HCT116 (cell line): ENCODE measurements around the gene KRT37. TPM values are rescaled to one million over a fixed set of nuclear protein-coding genes. Genes with fewer than 3 reads are reported as not detected.

Experiments used
- ATAC-seq: fragments of 200-7000 bp; cut with Tn5 transposase; 2 replicates; pipeline ENCODE4 v1.9.1; 2020; ENCODE audit warnings: mild to moderate bottlenecking, moderate library complexity
- BruUV-seq: library from RNA; stranded (reverse); fragments of 400-500 nt; replicated peaks from 2 replicates; lab custom pipeline; 2021; lab: Mats Ljungman, UMichigan
- CTCF ChIA-PET: fragments of 300-600 bp; sonication (Branson Sonifier 250); formaldehyde crosslinking; loops from one replicate; lab custom pipeline; 2021; ENCODE audit warnings: antibody characterized with exemption; lab: Charles Lee
- POLR2A ChIA-PET: fragments of 300-600, 350-600 bp; sonication (Branson Sonifier 250); formaldehyde crosslinking; loops from one replicate; lab custom pipeline; 2021; ENCODE audit warnings: antibody characterized with exemption; lab: Charles Lee
- RAD21 ChIA-PET, 2 experiments: fragments of 300-600 bp; sonication (Branson Sonifier 250); formaldehyde crosslinking; loops; one replicate each; lab custom pipeline; 2023; ENCODE audit warnings: low total read pairs in 2 of 2; ENCODE audit not compliant: uncharacterized antibody in 2 of 2, unreplicated experiment in 2 of 2, low non-redundant PET in 1 of 2; lab: Charles Lee
- DNase-seq: peaks from one replicate; pipeline ENCODE4 v3.0.0-alpha.2; 2010; ENCODE audit warnings: low read depth, low spot score
- H2AFZ ChIP-seq: fragments of 200-600 bp; shearing (Covaris generic), sonication (generic); 2 replicates; pipeline ENCODE4 v1.6.1; 2017; ENCODE audit warnings: low read depth, mixed run types, mixed read lengths, antibody characterized with exemption, low read length; ENCODE audit not compliant: poor library complexity, severe bottlenecking
- H3K27ac ChIP-seq: 2 replicates; pipeline ENCODE4 v1.5.1; 2012; ENCODE audit warnings: low read depth, low read length
- H3K27me3 ChIP-seq: fragments of 200-600 bp; sonication (generic); 2 replicates; pipeline ENCODE4 v1.6.1; 2016; ENCODE audit warnings: mixed run types, low read length, mixed read lengths; ENCODE audit not compliant: insufficient read depth
- H3K36me3 ChIP-seq, 2 experiments: fragments of 200-500 bp in 1 of 2; fragments of 200-600 bp in 1 of 2; sonication (Bioruptor generic) in 1 of 2; sonication (generic) in 1 of 2; 2 replicates each; pipeline versions ENCODE4 v1.5.1 to v1.6.1; 2014 to 2016; ENCODE audit warnings: low read length in 2 of 2, inconsistent platforms in 1 of 2, mixed read lengths in 1 of 2, mixed run types in 1 of 2; ENCODE audit not compliant: insufficient read depth in 2 of 2, control insufficient read depth in 1 of 2
- H3K4me1 ChIP-seq, 2 experiments: fragments of 200-600 bp in 1 of 2; sonication (generic) in 1 of 2; 2 replicates each; pipeline versions ENCODE4 v1.5.1 to v1.6.1; 2012 to 2017; ENCODE audit warnings: low read length in 2 of 2, inconsistent platforms in 1 of 2, mild to moderate bottlenecking in 1 of 2, mixed read lengths in 1 of 2, mixed run types in 1 of 2, moderate library complexity in 1 of 2; ENCODE audit not compliant: insufficient read depth in 2 of 2, control insufficient read depth in 1 of 2
- H3K4me2 ChIP-seq: fragments of 200-600 bp; sonication (generic); 2 replicates; pipeline ENCODE4 v1.6.1; 2017; ENCODE audit warnings: mixed run types, low read length, mixed read lengths
- H3K4me3 ChIP-seq, 2 experiments: fragments of 200-600 bp in 1 of 2; sonication (generic) in 1 of 2; replicated peaks in 1 of 2; 2 replicates each; pipeline ENCODE4 v1.5.1; 2011 to 2016; ENCODE audit warnings: low read length in 2 of 2, control low read depth in 1 of 2, low read depth in 1 of 2, mild to moderate bottlenecking in 1 of 2, mixed read lengths in 1 of 2, mixed run types in 1 of 2
- H3K79me2 ChIP-seq: fragments of 200-600 bp; sonication (generic); 2 replicates; pipeline ENCODE4 v1.6.1; 2017; ENCODE audit warnings: mild to moderate bottlenecking, mixed run types, low read length, moderate library complexity, mixed read lengths; ENCODE audit not compliant: insufficient read depth
- H3K9ac ChIP-seq: fragments of 200-600 bp; sonication (generic); 2 replicates; pipeline ENCODE4 v1.6.1; 2016; ENCODE audit warnings: low read length, mixed read lengths
- H3K9me2 ChIP-seq: fragments of 200-600 bp; sonication (generic), shearing (Covaris generic); 2 replicates; pipeline ENCODE4 v1.6.1; 2017; ENCODE audit warnings: mixed run types, mild to moderate bottlenecking, moderate library complexity; ENCODE audit not compliant: insufficient read depth
- H3K9me3 ChIP-seq, 2 experiments: fragments of 200-500 bp in 1 of 2; fragments of 200-600 bp in 1 of 2; sonication (Bioruptor generic) in 1 of 2; sonication (generic) in 1 of 2; 2 replicates each; pipeline ENCODE4 v1.6.1; 2014 to 2017; ENCODE audit warnings: low read length in 2 of 2, mixed read lengths in 2 of 2, inconsistent platforms in 1 of 2, low read depth in 1 of 2, mild to moderate bottlenecking in 1 of 2, mixed run types in 1 of 2, moderate library complexity in 1 of 2; ENCODE audit not compliant: control insufficient read depth in 1 of 2, insufficient read depth in 1 of 2
- H4K20me1 ChIP-seq: fragments of 200-600 bp; sonication (generic), shearing (Covaris generic); 2 replicates; pipeline ENCODE4 v1.6.1; 2017; ENCODE audit warnings: mixed run types, mild to moderate bottlenecking, moderate library complexity; ENCODE audit not compliant: insufficient read depth
- CEBPB ChIP-seq: IDR thresholded peaks from 2 replicates; pipeline ENCODE4 v1.6.1; 2012; ENCODE audit warnings: low read depth
- ELF1 ChIP-seq: IDR thresholded peaks from 2 replicates; pipeline ENCODE4 v1.6.1; 2012; ENCODE audit warnings: low read depth, borderline replicate concordance
- EZH2 ChIP-seq: fragments of 200-600 bp; sonication (generic); IDR thresholded peaks from 2 replicates; pipeline ENCODE4 v1.6.1; 2017; ENCODE audit warnings: antibody characterized with exemption, mixed run types
- JUND ChIP-seq: IDR thresholded peaks from 2 replicates; pipeline ENCODE4 v1.6.1; 2012
- POLR2A ChIP-seq: IDR thresholded peaks from 2 replicates; pipeline ENCODE4 v1.7.0; 2011; ENCODE audit warnings: borderline replicate concordance; ENCODE audit not compliant: insufficient read depth, insufficient read length; ENCODE audit errors: extremely low read depth
- POLR2AphosphoS5 ChIP-seq: IDR thresholded peaks from 2 replicates; pipeline ENCODE4 v1.6.1; 2011; ENCODE audit warnings: mild to moderate bottlenecking, low read depth, low read length, moderate library complexity
- RAD21 ChIP-seq: IDR thresholded peaks from 2 replicates; pipeline ENCODE4 v1.6.1; 2012; ENCODE audit warnings: low read depth, mild to moderate bottlenecking
- SIN3A ChIP-seq: IDR thresholded peaks from 2 replicates; pipeline ENCODE4 v1.6.1; 2012; ENCODE audit warnings: low read depth
- SP1 ChIP-seq: IDR thresholded peaks from 2 replicates; pipeline ENCODE4 v1.6.1; 2012; ENCODE audit warnings: low read depth
- TCF7L2 ChIP-seq: IDR thresholded peaks from 2 replicates; pipeline ENCODE4 v1.7.0; 2011; ENCODE audit warnings: borderline replicate concordance, inconsistent platforms; ENCODE audit not compliant: insufficient read depth, insufficient read length; ENCODE audit errors: extremely low read depth
- YY1 ChIP-seq: IDR thresholded peaks from 2 replicates; pipeline ENCODE4 v1.6.1; 2011; ENCODE audit warnings: low read length, low read depth, moderate library complexity, mild to moderate bottlenecking; ENCODE audit not compliant: insufficient replicate concordance; ENCODE audit errors: extremely low read depth
- ZFX ChIP-seq: fragments of 450-650 bp; IDR thresholded peaks from 2 replicates; pipeline ENCODE4 v1.6.1; 2017
- intact Hi-C: fragments of 100-400 bp; cut with micrococcal nuclease; formaldehyde crosslinking; loops from 2 replicates; pipeline ENCODE4 v1.10.0; 2022
- total RNA-seq: library from RNA; stranded (reverse); gene quantifications from one replicate; pipeline ENCODE4 v1.2.1, GENCODE V29; 2021; ENCODE audit not compliant: unreplicated experiment
- TF ChIP-seq, protein P1 (sequence below), 3 experiments: fragments of 200-600 bp in 1 of 3; sonication (generic) in 1 of 3; IDR thresholded peaks in 2 of 3; conservative IDR thresholded peaks in 1 of 3; 2 replicates each; pipeline ENCODE4 v1.5.1; 2012 to 2017; ENCODE audit warnings: low read depth in 2 of 3, low read length in 2 of 3, antibody characterized with exemption in 1 of 3, borderline replicate concordance in 1 of 3, control low read depth in 1 of 3, mild to moderate bottlenecking in 1 of 3, mixed read lengths in 1 of 3, mixed run types in 1 of 3, moderate library complexity in 1 of 3; ENCODE audit not compliant: insufficient read depth in 1 of 3
- TF ChIP-seq, protein P2 (sequence below): IDR thresholded peaks from 2 replicates; pipeline ENCODE4 v1.6.1; 2012
- TF ChIP-seq, protein P3 (sequence below): IDR thresholded peaks from 2 replicates; pipeline ENCODE4 v1.6.1; 2011; ENCODE audit warnings: mild to moderate bottlenecking, low read length, moderate library complexity; ENCODE audit not compliant: insufficient replicate concordance; ENCODE audit errors: extremely low read depth

KRT37 gene
- total RNA-seq, 1 experiment from 2014 or later: not detected

DNA sequence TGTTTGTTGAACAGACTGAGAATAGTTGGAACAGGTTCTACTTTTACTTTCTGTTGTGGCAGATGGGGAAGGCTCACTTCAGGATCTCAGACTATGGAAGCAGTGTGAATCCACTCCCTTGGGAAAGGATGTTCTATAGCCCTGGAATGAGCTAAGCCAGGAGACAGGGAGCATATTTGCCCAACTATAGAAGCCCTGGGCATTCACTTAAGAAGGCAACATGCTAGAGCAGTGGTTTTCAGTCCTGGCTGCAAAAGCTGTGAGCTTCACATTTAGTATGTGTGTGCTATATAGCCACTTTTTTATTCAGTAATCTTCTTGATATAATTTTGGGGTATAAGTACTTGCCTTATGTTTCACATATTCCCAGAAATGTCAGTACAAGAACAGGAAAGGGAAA lies 44.0 kb upstream of the KRT37 start (continued):
- TF ChIP-seq, protein P1, sequence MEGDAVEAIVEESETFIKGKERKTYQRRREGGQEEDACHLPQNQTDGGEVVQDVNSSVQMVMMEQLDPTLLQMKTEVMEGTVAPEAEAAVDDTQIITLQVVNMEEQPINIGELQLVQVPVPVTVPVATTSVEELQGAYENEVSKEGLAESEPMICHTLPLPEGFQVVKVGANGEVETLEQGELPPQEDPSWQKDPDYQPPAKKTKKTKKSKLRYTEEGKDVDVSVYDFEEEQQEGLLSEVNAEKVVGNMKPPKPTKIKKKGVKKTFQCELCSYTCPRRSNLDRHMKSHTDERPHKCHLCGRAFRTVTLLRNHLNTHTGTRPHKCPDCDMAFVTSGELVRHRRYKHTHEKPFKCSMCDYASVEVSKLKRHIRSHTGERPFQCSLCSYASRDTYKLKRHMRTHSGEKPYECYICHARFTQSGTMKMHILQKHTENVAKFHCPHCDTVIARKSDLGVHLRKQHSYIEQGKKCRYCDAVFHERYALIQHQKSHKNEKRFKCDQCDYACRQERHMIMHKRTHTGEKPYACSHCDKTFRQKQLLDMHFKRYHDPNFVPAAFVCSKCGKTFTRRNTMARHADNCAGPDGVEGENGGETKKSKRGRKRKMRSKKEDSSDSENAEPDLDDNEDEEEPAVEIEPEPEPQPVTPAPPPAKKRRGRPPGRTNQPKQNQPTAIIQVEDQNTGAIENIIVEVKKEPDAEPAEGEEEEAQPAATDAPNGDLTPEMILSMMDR (IDR thresholded peaks at IDR 0.05 in 2 of 3, conservative IDR thresholded peaks at IDR 0.05 in 1 of 3; ENCODE audit: borderline replicate concordance in 1 of 3, insufficient read depth in 1 of 3, low read depth in 2 of 3, low read length in 2 of 3): no peak
- TF ChIP-seq SP1: no peak
- no peak for TF ChIP-seq YY1

DNA sequence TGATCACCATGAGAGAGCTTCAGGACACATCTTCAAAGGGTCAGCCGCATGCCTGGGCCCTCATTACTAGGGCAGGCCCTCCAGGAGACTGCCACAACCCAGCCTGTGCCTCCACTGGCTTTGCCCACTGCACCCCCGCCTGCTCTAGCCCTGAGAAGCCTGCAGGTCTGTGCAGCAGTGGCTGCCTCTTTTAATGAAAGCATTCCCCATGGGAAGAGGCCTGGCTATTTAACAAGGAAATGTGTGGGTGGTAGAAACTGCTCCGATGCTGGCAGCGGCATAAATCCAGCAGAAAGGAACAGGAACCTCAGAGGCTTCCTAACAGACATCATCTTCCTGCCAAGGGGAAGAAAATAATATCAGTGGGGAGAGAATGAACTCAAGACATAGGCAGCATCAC lies 43.2 kb upstream of the KRT37 start:
- no TSS peak for BruUV-seq
- CTCF ChIA-PET: no interaction called here
- no peaks in the 10 kb centered on the region for H3K27me3 ChIP-seq
- no peak for ATAC-seq
- no peak overlapping the region for H3K4me2 ChIP-seq
- no peak overlapping the region for H2AFZ ChIP-seq
- H3K9me2 ChIP-seq: no peaks in the 10 kb centered on the region
- no peak overlapping the region for H3K27ac ChIP-seq
- H3K4me3 ChIP-seq: no peak overlapping the region
- RAD21 ChIA-PET: no interaction called here
- POLR2A ChIA-PET: no interaction called here
- H3K9ac ChIP-seq: no peak overlapping the region
- peaks cover 3 to 7% of the 10 kb centered on the region in 2 experiments; a peak in 1 of 4 replicates for H3K9me3 ChIP-seq
- no peaks in the 10 kb centered on the region for H3K79me2 ChIP-seq
- intact Hi-C loops: no loop called here
- peaks cover 15 to 26% of the 10 kb centered on the region in 2 experiments for H3K4me1 ChIP-seq
- H4K20me1 ChIP-seq: no peaks in the 10 kb centered on the region
- H3K36me3 ChIP-seq: no peaks in the 10 kb centered on the region
- no peak for DNase-seq
- TF ChIP-seq POLR2AphosphoS5: no peak
- TF ChIP-seq, protein P2, sequence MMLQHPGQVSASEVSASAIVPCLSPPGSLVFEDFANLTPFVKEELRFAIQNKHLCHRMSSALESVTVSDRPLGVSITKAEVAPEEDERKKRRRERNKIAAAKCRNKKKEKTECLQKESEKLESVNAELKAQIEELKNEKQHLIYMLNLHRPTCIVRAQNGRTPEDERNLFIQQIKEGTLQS: no peak
- TF ChIP-seq JUND: no peak
- no peak for TF ChIP-seq ZFX
- no peak for TF ChIP-seq POLR2A
- TF ChIP-seq YY1: no peak
- TF ChIP-seq CEBPB: no peak
- TF ChIP-seq SIN3A: no peak
- TF ChIP-seq RAD21: no peak
- TF ChIP-seq TCF7L2: no peak
- TF ChIP-seq, protein P1 (IDR thresholded peaks at IDR 0.05 in 2 of 3, conservative IDR thresholded peaks at IDR 0.05 in 1 of 3; ENCODE audit: borderline replicate concordance in 1 of 3, insufficient read depth in 1 of 3, low read depth in 2 of 3, low read length in 2 of 3): no peak
- no peak for TF ChIP-seq SP1
- no peak for TF ChIP-seq EZH2
- TF ChIP-seq, protein P3, sequence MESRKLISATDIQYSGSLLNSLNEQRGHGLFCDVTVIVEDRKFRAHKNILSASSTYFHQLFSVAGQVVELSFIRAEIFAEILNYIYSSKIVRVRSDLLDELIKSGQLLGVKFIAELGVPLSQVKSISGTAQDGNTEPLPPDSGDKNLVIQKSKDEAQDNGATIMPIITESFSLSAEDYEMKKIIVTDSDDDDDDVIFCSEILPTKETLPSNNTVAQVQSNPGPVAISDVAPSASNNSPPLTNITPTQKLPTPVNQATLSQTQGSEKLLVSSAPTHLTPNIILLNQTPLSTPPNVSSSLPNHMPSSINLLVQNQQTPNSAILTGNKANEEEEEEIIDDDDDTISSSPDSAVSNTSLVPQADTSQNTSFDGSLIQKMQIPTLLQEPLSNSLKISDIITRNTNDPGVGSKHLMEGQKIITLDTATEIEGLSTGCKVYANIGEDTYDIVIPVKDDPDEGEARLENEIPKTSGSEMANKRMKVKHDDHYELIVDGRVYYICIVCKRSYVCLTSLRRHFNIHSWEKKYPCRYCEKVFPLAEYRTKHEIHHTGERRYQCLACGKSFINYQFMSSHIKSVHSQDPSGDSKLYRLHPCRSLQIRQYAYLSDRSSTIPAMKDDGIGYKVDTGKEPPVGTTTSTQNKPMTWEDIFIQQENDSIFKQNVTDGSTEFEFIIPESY: no peak
- TF ChIP-seq ELF1: no peak
